Hepatocyte (in vitro differentiated cells): Measurements from ENCODE around the gene COL20A1. TPM values are rescaled to one million over a fixed set of nuclear protein-coding genes. Genes with fewer than 3 reads are reported as not detected.
A peak's percentile ranks its signal among the peaks of the same experiment; 100 is the strongest.

Experiments
- DNase-seq: peaks from one replicate; pipeline ENCODE4 v3.0.0-alpha.2; 2016; ENCODE audit warnings: low spot score
- H2AFZ ChIP-seq: fragments of 200-600 bp; sonication (generic); 2 replicates; pipeline ENCODE4 v1.6.0; 2016; ENCODE audit warnings: antibody characterized with exemption, mild to moderate bottlenecking
- H3K27ac ChIP-seq: fragments of 200-600 bp; sonication (generic); 2 replicates; pipeline ENCODE4 v1.5.1; 2016; ENCODE audit warnings: mild to moderate bottlenecking
- H3K27me3 ChIP-seq: fragments of 200-600 bp; sonication (generic); 2 replicates; pipeline ENCODE4 v1.6.1; 2016
- H3K36me3 ChIP-seq: fragments of 200-600 bp; sonication (generic); replicated peaks from 2 replicates; pipeline ENCODE4 v1.5.1; 2016; ENCODE audit warnings: low read depth; ENCODE audit not compliant: insufficient read depth
- H3K4me1 ChIP-seq: fragments of 200-600 bp; sonication (generic); 2 replicates; pipeline ENCODE4 v1.5.1; 2016; ENCODE audit warnings: mild to moderate bottlenecking, moderate library complexity; ENCODE audit not compliant: insufficient read depth
- H3K4me2 ChIP-seq: fragments of 200-600 bp; sonication (generic); 2 replicates; pipeline ENCODE4 v1.6.0; 2016
- H3K4me3 ChIP-seq: fragments of 200-600 bp; sonication (generic); 2 replicates; pipeline ENCODE4 v1.5.1; 2016; ENCODE audit warnings: mild to moderate bottlenecking
- H3K79me2 ChIP-seq: fragments of 200-600 bp; sonication (generic); 2 replicates; pipeline ENCODE4 v1.6.0; 2017; ENCODE audit warnings: mild to moderate bottlenecking
- H3K9me2 ChIP-seq: fragments of 200-600 bp; sonication (generic); replicated peaks from 2 replicates; pipeline ENCODE4 v1.6.0; 2017; ENCODE audit warnings: mild to moderate bottlenecking; ENCODE audit not compliant: insufficient read depth
- H3K9me3 ChIP-seq: fragments of 200-600 bp; sonication (generic); 2 replicates; pipeline ENCODE4 v1.5.1; 2016; ENCODE audit warnings: low read depth, mild to moderate bottlenecking
- H4K20me1 ChIP-seq: fragments of 200-600 bp; sonication (generic); 2 replicates; pipeline ENCODE4 v1.6.0; 2016; ENCODE audit warnings: mild to moderate bottlenecking; ENCODE audit not compliant: insufficient read depth, poor library complexity, severe bottlenecking
- EZH2 ChIP-seq: fragments of 200-600 bp; sonication (generic); IDR thresholded peaks from 2 replicates; pipeline ENCODE4 v1.6.1; 2016; ENCODE audit warnings: antibody characterized with exemption, mild to moderate bottlenecking, borderline replicate concordance
- EZH2phosphoT487 ChIP-seq: fragments of 200-600 bp; sonication (generic); IDR thresholded peaks from one replicate; pipeline ENCODE4 v1.6.1; 2018; ENCODE audit warnings: antibody characterized with exemption, mild to moderate bottlenecking, low read depth, moderate library complexity; ENCODE audit not compliant: unreplicated experiment, severe bottlenecking
- WGBS: methylation state at CpG from one replicate; pipeline ENCODE4 v1.1.6; 2016; ENCODE audit warnings: low lambda C conversion rate; ENCODE audit errors: missing lambda C conversion rate; 5-methylcytosine and 5-hydroxymethylcytosine counted together
- polyA plus RNA-seq: library from polyadenylated mRNA; unstranded; fragments of >200 nt; fragmentation: Nextera tagmentation; extraction: Ambion mirVana; gene quantifications from 2 replicates; pipeline ENCODE4 v1.2.1, GENCODE V29; 2016
- total RNA-seq: library from RNA; depleted of rRNA; stranded (reverse); fragments of >200 nt; gene quantifications from 2 replicates; pipeline ENCODE4 v1.2.3, GENCODE V29; 2014
- TF ChIP-seq, protein P1 (sequence below): fragments of 200-600 bp; sonication (generic); IDR thresholded peaks from 2 replicates; pipeline ENCODE4 v1.5.1; 2016; ENCODE audit warnings: antibody characterized with exemption, mild to moderate bottlenecking; ENCODE audit not compliant: poor library complexity

The COL20A1 gene
- total and polyA plus RNA-seq, 2 experiments from 2014 or later, result not detected

DNA sequence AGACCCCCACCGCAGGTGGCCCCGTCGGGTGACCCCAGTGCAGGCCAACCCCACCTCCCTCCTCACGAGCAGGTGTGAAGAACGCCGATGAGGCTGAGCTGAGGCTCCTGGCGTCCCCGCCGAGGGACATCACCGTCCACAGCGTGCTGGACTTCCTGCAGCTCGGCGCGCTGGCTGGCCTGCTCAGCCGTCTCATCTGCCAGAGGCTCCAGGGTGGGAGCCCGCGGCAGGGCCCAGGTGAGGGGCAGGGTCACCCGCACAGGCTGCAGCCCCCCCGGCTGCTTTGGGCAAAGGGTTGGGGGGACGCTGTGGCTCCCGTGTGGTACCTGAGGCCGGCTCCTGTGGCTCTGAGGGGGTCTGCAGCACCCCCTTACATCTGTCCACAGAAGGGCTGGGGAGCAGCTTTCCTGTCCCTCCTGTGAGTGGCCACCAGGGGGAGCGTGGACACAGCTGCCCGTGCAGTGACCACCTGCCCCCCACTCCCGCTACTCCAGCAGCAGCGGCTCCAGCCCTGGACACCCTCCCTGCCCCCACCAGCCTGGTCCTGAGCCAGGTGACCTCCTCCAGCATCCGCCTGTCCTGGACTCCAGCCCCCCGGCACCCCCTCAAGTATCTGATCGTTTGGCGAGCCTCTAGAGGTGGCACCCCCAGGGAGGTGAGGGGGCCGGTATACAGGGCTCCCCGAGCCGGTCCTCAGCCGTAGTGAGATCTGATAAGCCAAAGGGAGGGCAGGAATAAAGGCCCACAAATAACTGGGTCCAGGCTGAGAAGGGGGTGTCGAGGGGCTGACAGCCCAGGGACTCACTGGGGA, 16.5 kb downstream of the COL20A1 start:
- H2AFZ ChIP-seq, result no peak overlapping the region

DNA sequence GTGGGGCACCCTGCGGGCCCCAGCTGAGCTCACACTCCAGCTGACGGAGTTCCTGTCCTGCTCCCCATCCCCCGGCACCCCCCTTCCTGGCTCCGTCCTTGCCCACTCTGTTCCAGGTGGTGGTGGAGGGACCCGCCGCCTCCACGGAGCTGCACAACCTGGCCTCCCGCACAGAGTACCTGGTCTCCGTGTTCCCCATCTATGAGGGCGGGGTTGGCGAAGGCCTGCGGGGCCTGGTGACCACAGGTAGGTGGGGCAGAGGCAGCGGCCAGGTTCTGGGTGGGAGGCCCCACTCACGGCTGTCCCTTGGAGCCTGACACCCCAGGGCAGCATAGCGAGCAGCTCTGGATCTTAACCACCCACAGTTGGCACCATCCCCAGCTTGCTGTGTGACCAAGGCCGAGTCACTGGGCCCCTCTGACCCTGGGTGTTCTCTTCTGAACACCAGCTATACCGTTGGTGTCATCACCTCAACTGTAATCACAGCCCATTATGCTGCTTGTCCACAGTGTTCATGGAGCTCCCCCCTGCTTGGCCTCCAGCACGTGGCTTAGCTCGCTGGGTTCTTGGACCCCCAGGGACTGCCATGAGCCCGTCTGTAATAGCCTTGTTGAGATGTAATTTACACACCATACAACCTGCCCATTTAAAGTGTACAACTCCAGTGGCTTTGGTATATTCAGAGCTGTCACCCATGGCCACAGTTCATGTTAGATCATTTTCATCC, 17.4 kb downstream of the COL20A1 start:
- Histone ChIP-seq H3K4me2 (no peak overlapping the region), H3K4me1 (no peaks in the 10 kb centered on the region), H3K36me3 (no peaks in the 10 kb centered on the region), H3K27ac (no peak overlapping the region), H2AFZ (no peak overlapping the region), H3K27me3 (no peaks in the 10 kb centered on the region), H3K4me3 (no peak overlapping the region), H4K20me1 (no peaks in the 10 kb centered on the region), H3K79me2 (no peaks in the 10 kb centered on the region), H3K9me2 (no peaks in the 10 kb centered on the region), H3K9me3 (no peaks in the 10 kb centered on the region)
- no peak for TF ChIP-seq EZH2phosphoT487
- TF ChIP-seq, protein P1, sequence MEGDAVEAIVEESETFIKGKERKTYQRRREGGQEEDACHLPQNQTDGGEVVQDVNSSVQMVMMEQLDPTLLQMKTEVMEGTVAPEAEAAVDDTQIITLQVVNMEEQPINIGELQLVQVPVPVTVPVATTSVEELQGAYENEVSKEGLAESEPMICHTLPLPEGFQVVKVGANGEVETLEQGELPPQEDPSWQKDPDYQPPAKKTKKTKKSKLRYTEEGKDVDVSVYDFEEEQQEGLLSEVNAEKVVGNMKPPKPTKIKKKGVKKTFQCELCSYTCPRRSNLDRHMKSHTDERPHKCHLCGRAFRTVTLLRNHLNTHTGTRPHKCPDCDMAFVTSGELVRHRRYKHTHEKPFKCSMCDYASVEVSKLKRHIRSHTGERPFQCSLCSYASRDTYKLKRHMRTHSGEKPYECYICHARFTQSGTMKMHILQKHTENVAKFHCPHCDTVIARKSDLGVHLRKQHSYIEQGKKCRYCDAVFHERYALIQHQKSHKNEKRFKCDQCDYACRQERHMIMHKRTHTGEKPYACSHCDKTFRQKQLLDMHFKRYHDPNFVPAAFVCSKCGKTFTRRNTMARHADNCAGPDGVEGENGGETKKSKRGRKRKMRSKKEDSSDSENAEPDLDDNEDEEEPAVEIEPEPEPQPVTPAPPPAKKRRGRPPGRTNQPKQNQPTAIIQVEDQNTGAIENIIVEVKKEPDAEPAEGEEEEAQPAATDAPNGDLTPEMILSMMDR, result no peak
- TF ChIP-seq EZH2, result no peak
- DNase-seq, result no peak
- 80% methylated on average over 20 of the region's 20 CpGs for WGBS

More for the DNA sequence above, 16.5 kb downstream of the COL20A1 start:
- Histone ChIP-seq H3K36me3 (no peaks in the 10 kb centered on the region), H3K4me3 (no peak overlapping the region), H3K79me2 (no peaks in the 10 kb centered on the region), H3K9me3 (no peaks in the 10 kb centered on the region), H4K20me1 (no peaks in the 10 kb centered on the region), H3K4me1 (no peaks in the 10 kb centered on the region), H3K27ac (no peak overlapping the region), H3K4me2 (no peak overlapping the region), H3K27me3 (no peaks in the 10 kb centered on the region), H3K9me2 (no peaks in the 10 kb centered on the region)
- TF ChIP-seq EZH2phosphoT487, result no peak
- TF ChIP-seq, protein P1, result peak; percentile 77
- 72% methylated on average over 29 of the region's 35 CpGs for WGBS
- DNase-seq, result peak; percentile 74

DNA sequence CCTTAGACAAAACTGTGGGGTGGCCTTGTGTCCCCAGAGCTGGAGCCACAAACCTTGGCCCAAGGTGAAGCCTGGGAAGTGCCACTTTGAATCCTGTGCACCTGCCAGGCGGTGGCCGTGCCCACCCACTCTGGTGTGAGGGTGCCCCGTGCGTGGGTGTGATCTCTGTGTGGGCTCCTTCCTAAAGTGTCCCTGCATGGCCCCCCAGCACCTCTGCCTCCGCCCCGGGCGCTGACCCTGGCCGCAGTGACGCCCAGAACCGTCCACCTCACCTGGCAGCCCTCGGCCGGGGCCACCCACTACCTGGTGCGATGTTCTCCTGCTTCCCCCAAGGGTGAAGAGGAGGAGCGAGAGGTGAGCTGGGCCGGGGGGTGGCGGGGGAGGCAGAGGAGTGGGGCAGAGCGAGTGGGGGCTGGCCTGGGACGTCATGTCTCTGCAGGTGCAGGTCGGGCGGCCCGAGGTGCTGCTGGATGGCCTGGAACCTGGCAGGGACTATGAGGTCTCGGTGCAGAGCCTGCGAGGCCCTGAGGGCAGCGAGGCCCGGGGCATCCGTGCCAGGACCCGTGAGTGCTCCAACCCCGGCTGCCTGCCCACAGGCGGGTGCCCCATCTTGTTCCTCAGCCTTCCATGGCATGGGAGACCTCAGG, 18.3 kb downstream of the COL20A1 start:
- Histone ChIP-seq H3K79me2 (no peaks in the 10 kb centered on the region), H3K4me2 (no peak overlapping the region), H3K4me3 (no peak overlapping the region), H3K36me3 (no peaks in the 10 kb centered on the region), H3K27me3 (no peaks in the 10 kb centered on the region), H4K20me1 (no peaks in the 10 kb centered on the region), H3K9me3 (no peaks in the 10 kb centered on the region), H3K9me2 (no peaks in the 10 kb centered on the region), H2AFZ (no peak overlapping the region), H3K4me1 (no peaks in the 10 kb centered on the region), H3K27ac (no peak overlapping the region)
- WGBS, result 89% methylated on average over 16 of the region's 29 CpGs
- TF ChIP-seq, protein P1, result no peak
- TF ChIP-seq EZH2, result no peak
- no peak for TF ChIP-seq EZH2phosphoT487
- DNase-seq, result no peak
